Astrocyte (in vitro differentiated cells and primary cell): ENCODE data around the gene RNF144A.

Experiments
- CTCF ChIP-seq: IDR thresholded peaks from 2 replicates; pipeline ENCODE4 v1.5.1; 2011; ENCODE audit warnings: low read depth, mild to moderate bottlenecking, inconsistent platforms, low read length, moderate library complexity; ENCODE audit not compliant: insufficient read depth
- EZH2 ChIP-seq: IDR thresholded peaks from 2 replicates; pipeline ENCODE4 v1.6.1; 2012; ENCODE audit warnings: mild to moderate bottlenecking, low read length, inconsistent platforms; ENCODE audit not compliant: insufficient read depth

GRCh38 chr2:7033136-7033960 is 116.1 kb downstream of the RNF144A start:
- TF ChIP-seq CTCF: no peak
- TF ChIP-seq EZH2: no peak
